Measurements from ENCODE around the gene TMEM50B.

- TF ChIP-seq CTCF (conservative IDR thresholded peaks at IDR 0.05; ENCODE audit: low read depth, low read length) (no peak), EZH2 (IDR thresholded peaks at IDR 0.05; ENCODE audit: borderline replicate concordance, low read depth, low read length, poor library complexity, severe bottlenecking) (no peak)
Observed at GRCh38 chr21:33401630-33401992, 78.2 kb downstream of the TMEM50B start.

Data from A673 (cell line).